Measurements from ENCODE around the gene KLHL40.

Gene KLHL40

GRCh38 chr3:42718338-42718737, 33.0 kb downstream of the KLHL40 start:
- no peak overlapping the region for H2BK15ac ChIP-seq (ENCODE audit: low read length)
- no peak overlapping the region for H3K9ac ChIP-seq (ENCODE audit: low read depth, low read length, poor library complexity)
- no peak overlapping the region for H3K4me3 ChIP-seq (ENCODE audit: low read length in 2 of 2)
- H4K8ac ChIP-seq (ENCODE audit: low read depth, low read length), result no peak overlapping the region
- peaks cover 0 to 13% (median 0%) of the 10 kb centered on the region in 3 experiments for H3K27me3 ChIP-seq (ENCODE audit: control insufficient read depth in 3 of 3, insufficient read depth in 3 of 3, low read depth in 1 of 3, low read length in 3 of 3)
- H2AK5ac ChIP-seq (ENCODE audit: low read depth, low read length), result no peak overlapping the region
- no peak overlapping the region for H3K23ac ChIP-seq (ENCODE audit: low read depth, low read length, poor library complexity)
- no peak overlapping the region for H3K27ac ChIP-seq (replicated peaks; ENCODE audit: low read length)
- no peak overlapping the region for H2AFZ ChIP-seq (ENCODE audit: low read length)
- H2BK120ac ChIP-seq (ENCODE audit: low read depth, low read length), result no peak overlapping the region
- no peaks in the 10 kb centered on the region for H3K4me1 ChIP-seq (ENCODE audit: control insufficient read depth in 2 of 2, insufficient read depth in 1 of 2, low read depth in 1 of 2, low read length in 2 of 2)
- no peak overlapping the region for H2BK5ac ChIP-seq (ENCODE audit: low read length)
- H2BK12ac ChIP-seq (ENCODE audit: low read length), result no peak overlapping the region
- no peak overlapping the region for H3K4ac ChIP-seq (ENCODE audit: low read length)
- H3K36me3 ChIP-seq (replicated peaks in 1 of 2; ENCODE audit: control insufficient read depth in 2 of 2, insufficient read depth in 2 of 2, low read length in 2 of 2), result no peaks in the 10 kb centered on the region
- H3K18ac ChIP-seq (ENCODE audit: low read length), result no peak overlapping the region
- no peaks in the 10 kb centered on the region for H3K79me1 ChIP-seq (ENCODE audit: low read depth, low read length)
- H3K9me3 ChIP-seq (replicated peaks in 1 of 2; ENCODE audit: control insufficient read depth in 2 of 2, insufficient read depth in 1 of 2, low read depth in 1 of 2, low read length in 2 of 2), result no peaks in the 10 kb centered on the region
- H4K91ac ChIP-seq (ENCODE audit: low read depth, low read length, poor library complexity), result no peak overlapping the region
- DNase-seq (ENCODE audit: low spot score), result no peak
- WGBS, 2 donors (ENCODE audit: extremely low coverage in 2 of 2, insufficient read length in 2 of 2, insufficient replicate concordance in 1 of 2), result no CpG with 5 or more reads among the region's 5 CpGs
- H3K14ac ChIP-seq (ENCODE audit: low read length), result no peak overlapping the region
- H3K4me2 ChIP-seq (ENCODE audit: insufficient read depth, low read length, poor library complexity, severe bottlenecking), result no peak overlapping the region

DNA sequence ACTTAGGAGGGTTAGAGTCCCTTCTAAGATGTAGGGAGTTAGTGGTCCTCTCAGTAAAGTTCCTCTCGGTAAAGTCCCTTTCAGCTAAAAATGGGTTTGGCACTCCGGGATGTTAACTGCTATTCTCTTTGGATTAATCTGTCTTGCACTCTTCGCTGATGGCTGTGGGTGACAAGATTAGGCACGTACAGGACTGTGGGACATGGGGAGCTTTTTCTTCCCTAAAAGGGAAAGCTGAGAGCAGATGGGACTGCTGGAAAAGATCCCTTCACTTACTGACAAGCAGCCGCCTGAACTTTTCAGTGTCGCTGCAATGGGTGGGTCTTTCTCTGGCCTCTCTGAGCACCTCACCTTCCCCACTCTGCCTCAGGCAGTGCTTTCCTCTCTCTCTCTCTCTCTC, 33.7 kb downstream of the KLHL40 start:
- Histone ChIP-seq H2BK120ac (ENCODE audit: low read depth, low read length) (no peak overlapping the region), H3K36me3 (replicated peaks in 1 of 2; ENCODE audit: control insufficient read depth in 2 of 2, insufficient read depth in 2 of 2, low read length in 2 of 2) (no peaks in the 10 kb centered on the region), H4K91ac (ENCODE audit: low read depth, low read length, poor library complexity) (no peak overlapping the region), H2BK15ac (ENCODE audit: low read length) (no peak overlapping the region), H3K9me3 (replicated peaks in 1 of 2; ENCODE audit: control insufficient read depth in 2 of 2, insufficient read depth in 1 of 2, low read depth in 1 of 2, low read length in 2 of 2) (no peaks in the 10 kb centered on the region), H3K9ac (ENCODE audit: low read depth, low read length, poor library complexity) (no peak overlapping the region), H3K4me1 (ENCODE audit: control insufficient read depth in 2 of 2, insufficient read depth in 1 of 2, low read depth in 1 of 2, low read length in 2 of 2) (no peaks in the 10 kb centered on the region), H3K4ac (ENCODE audit: low read length) (no peak overlapping the region), H3K79me1 (ENCODE audit: low read depth, low read length) (no peaks in the 10 kb centered on the region), H2BK5ac (ENCODE audit: low read length) (no peak overlapping the region), H3K27me3 (ENCODE audit: control insufficient read depth in 3 of 3, insufficient read depth in 3 of 3, low read depth in 1 of 3, low read length in 3 of 3) (peaks cover 0 to 9% (median 0%) of the 10 kb centered on the region in 3 experiments), H3K23ac (ENCODE audit: low read depth, low read length, poor library complexity) (no peak overlapping the region), H3K4me3 (ENCODE audit: low read length in 2 of 2) (no peak overlapping the region), H4K8ac (ENCODE audit: low read depth, low read length) (no peak overlapping the region), H3K18ac (ENCODE audit: low read length) (no peak overlapping the region), H2AK5ac (ENCODE audit: low read depth, low read length) (no peak overlapping the region), H3K4me2 (ENCODE audit: insufficient read depth, low read length, poor library complexity, severe bottlenecking) (no peak overlapping the region), H2AFZ (ENCODE audit: low read length) (no peak overlapping the region), H2BK12ac (ENCODE audit: low read length) (no peak overlapping the region), H3K27ac (replicated peaks; ENCODE audit: low read length) (no peak overlapping the region), H3K14ac (ENCODE audit: low read length) (no peak overlapping the region)
- no peak for DNase-seq (ENCODE audit: low spot score)
- WGBS, 2 donors (ENCODE audit: extremely low coverage in 2 of 2, insufficient read length in 2 of 2, insufficient replicate concordance in 1 of 2), result no CpG with 5 or more reads among the region's 6 CpGs

DNA sequence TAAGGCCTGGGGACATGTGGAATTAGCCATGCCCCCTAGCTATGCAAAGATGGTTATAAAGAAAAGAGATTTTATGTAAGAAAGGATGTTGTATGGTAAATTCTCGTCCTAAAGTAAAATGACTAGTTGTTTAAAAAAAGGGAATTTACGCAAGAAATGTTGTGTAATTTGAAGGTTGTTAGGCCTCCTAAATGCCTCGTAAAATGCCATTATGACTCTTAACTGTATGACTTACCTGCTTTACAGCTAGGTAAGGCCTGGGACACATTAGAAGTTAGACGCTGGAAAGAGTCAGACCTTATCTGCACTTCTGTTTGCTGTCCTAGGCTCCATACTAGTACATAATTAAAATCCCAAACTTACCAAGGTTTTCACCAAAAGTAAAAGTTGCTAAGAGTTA, 34.8 kb downstream of the KLHL40 start:
- H3K4me1 ChIP-seq (ENCODE audit: control insufficient read depth in 2 of 2, insufficient read depth in 1 of 2, low read depth in 1 of 2, low read length in 2 of 2), result no peaks in the 10 kb centered on the region
- no peak overlapping the region for H3K18ac ChIP-seq (ENCODE audit: low read length)
- WGBS, 2 donors (ENCODE audit: extremely low coverage in 2 of 2, insufficient read length in 2 of 2, insufficient replicate concordance in 1 of 2), result 100% methylated on average over 1 of the region's 4 CpGs; no CpG with 5 or more reads in 1 of the 2 donors
- H2BK12ac ChIP-seq (ENCODE audit: low read length), result no peak overlapping the region
- no peak for DNase-seq (ENCODE audit: low spot score)
- no peak overlapping the region for H2AK5ac ChIP-seq (ENCODE audit: low read depth, low read length)
- no peak overlapping the region for H3K14ac ChIP-seq (ENCODE audit: low read length)
- no peak overlapping the region for H3K9ac ChIP-seq (ENCODE audit: low read depth, low read length, poor library complexity)
- H3K9me3 ChIP-seq (replicated peaks in 1 of 2; ENCODE audit: control insufficient read depth in 2 of 2, insufficient read depth in 1 of 2, low read depth in 1 of 2, low read length in 2 of 2), result no peaks in the 10 kb centered on the region
- no peak overlapping the region for H3K27ac ChIP-seq (replicated peaks; ENCODE audit: low read length)
- H2AFZ ChIP-seq (ENCODE audit: low read length), result no peak overlapping the region
- H4K91ac ChIP-seq (ENCODE audit: low read depth, low read length, poor library complexity), result no peak overlapping the region
- no peaks in the 10 kb centered on the region for H3K36me3 ChIP-seq (replicated peaks in 1 of 2; ENCODE audit: control insufficient read depth in 2 of 2, insufficient read depth in 2 of 2, low read length in 2 of 2)
- H3K23ac ChIP-seq (ENCODE audit: low read depth, low read length, poor library complexity), result no peak overlapping the region
- no peak overlapping the region for H3K4ac ChIP-seq (ENCODE audit: low read length)
- no peak overlapping the region for H2BK15ac ChIP-seq (ENCODE audit: low read length)
- no peak overlapping the region for H4K8ac ChIP-seq (ENCODE audit: low read depth, low read length)
- H3K4me2 ChIP-seq (ENCODE audit: insufficient read depth, low read length, poor library complexity, severe bottlenecking), result no peak overlapping the region
- peaks cover 0 to 4% (median 0%) of the 10 kb centered on the region in 3 experiments for H3K27me3 ChIP-seq (ENCODE audit: control insufficient read depth in 3 of 3, insufficient read depth in 3 of 3, low read depth in 1 of 3, low read length in 3 of 3)
- no peak overlapping the region for H2BK5ac ChIP-seq (ENCODE audit: low read length)
- no peak overlapping the region for H3K4me3 ChIP-seq (ENCODE audit: low read length in 2 of 2)
- no peak overlapping the region for H2BK120ac ChIP-seq (ENCODE audit: low read depth, low read length)
- no peaks in the 10 kb centered on the region for H3K79me1 ChIP-seq (ENCODE audit: low read depth, low read length)

GRCh38 chr3:42721690-42722089, 36.4 kb downstream of the KLHL40 start:
- Histone ChIP-seq H2BK15ac (ENCODE audit: low read length) (no peak overlapping the region), H3K27me3 (ENCODE audit: control insufficient read depth in 3 of 3, insufficient read depth in 3 of 3, low read depth in 1 of 3, low read length in 3 of 3) (peaks cover 0 to 4% (median 0%) of the 10 kb centered on the region in 3 experiments), H3K4me3 (ENCODE audit: low read length in 2 of 2) (no peak overlapping the region), H3K79me1 (ENCODE audit: low read depth, low read length) (no peaks in the 10 kb centered on the region), H2BK12ac (ENCODE audit: low read length) (no peak overlapping the region), H3K14ac (ENCODE audit: low read length) (no peak overlapping the region), H3K4ac (ENCODE audit: low read length) (no peak overlapping the region), H3K23ac (ENCODE audit: low read depth, low read length, poor library complexity) (no peak overlapping the region), H4K8ac (ENCODE audit: low read depth, low read length) (no peak overlapping the region), H2AFZ (ENCODE audit: low read length) (no peak overlapping the region), H4K91ac (ENCODE audit: low read depth, low read length, poor library complexity) (no peak overlapping the region), H3K9me3 (replicated peaks in 1 of 2; ENCODE audit: control insufficient read depth in 2 of 2, insufficient read depth in 1 of 2, low read depth in 1 of 2, low read length in 2 of 2) (no peaks in the 10 kb centered on the region), H2BK120ac (ENCODE audit: low read depth, low read length) (no peak overlapping the region), H3K4me2 (ENCODE audit: insufficient read depth, low read length, poor library complexity, severe bottlenecking) (no peak overlapping the region), H3K4me1 (ENCODE audit: control insufficient read depth in 2 of 2, insufficient read depth in 1 of 2, low read depth in 1 of 2, low read length in 2 of 2) (no peaks in the 10 kb centered on the region), H3K27ac (replicated peaks; ENCODE audit: low read length) (no peak overlapping the region), H3K18ac (ENCODE audit: low read length) (no peak overlapping the region), H3K36me3 (replicated peaks in 1 of 2; ENCODE audit: control insufficient read depth in 2 of 2, insufficient read depth in 2 of 2, low read length in 2 of 2) (no peaks in the 10 kb centered on the region), H3K9ac (ENCODE audit: low read depth, low read length, poor library complexity) (no peak overlapping the region), H2AK5ac (ENCODE audit: low read depth, low read length) (no peak overlapping the region), H2BK5ac (ENCODE audit: low read length) (no peak overlapping the region)
- no CpG with 5 or more reads among the region's 1 CpG for WGBS, 2 donors (ENCODE audit: extremely low coverage in 2 of 2, insufficient read length in 2 of 2, insufficient replicate concordance in 1 of 2)
- no peak for DNase-seq (ENCODE audit: low spot score)

All from neuronal stem cell (in vitro differentiated cells).